Neural cell (in vitro differentiated cells): ENCODE data around the gene PHF2. TPM values are rescaled to one million over a fixed set of nuclear protein-coding genes. Genes with fewer than 3 reads are reported as not detected.

Experiments
- H2AFZ ChIP-seq: fragments of 200-600, 300-800 bp; sonication (generic), shearing (Covaris generic); 2 replicates; pipeline ENCODE4 v1.6.0; 2014; ENCODE audit warnings: low read depth, mild to moderate bottlenecking, antibody characterized with exemption, low read length, moderate library complexity
- H3F3A ChIP-seq: fragments of 200-600 bp; shearing (Covaris generic); 2 replicates; pipeline ENCODE4 v1.6.1; 2016; ENCODE audit warnings: mild to moderate bottlenecking, moderate library complexity, mixed read lengths, antibody characterized with exemption, low read length; ENCODE audit not compliant: insufficient read depth, poor library complexity, severe bottlenecking
- H3K27ac ChIP-seq: fragments of 200-600, 300-800 bp; sonication (generic), shearing (Covaris generic); 2 replicates; pipeline ENCODE4 v1.5.1; 2014; ENCODE audit warnings: mild to moderate bottlenecking, low read length, moderate library complexity
- H3K27me3 ChIP-seq: fragments of 300-800, 200-600 bp; sonication (generic), shearing (Covaris generic); 2 replicates; pipeline ENCODE4 v1.6.0; 2014; ENCODE audit warnings: mild to moderate bottlenecking, low read depth, low read length, moderate library complexity; ENCODE audit not compliant: insufficient read depth
- H3K36me3 ChIP-seq: fragments of 300-800, 200-600 bp; sonication (generic), shearing (Covaris generic); 2 replicates; pipeline ENCODE4 v1.5.1; 2014; ENCODE audit warnings: mild to moderate bottlenecking, antibody characterized with exemption, low read length, moderate library complexity; ENCODE audit not compliant: insufficient read depth
- H3K4me2 ChIP-seq: fragments of 300-800, 200-600 bp; sonication (generic), shearing (Covaris generic); 2 replicates; pipeline ENCODE4 v1.6.0; 2014; ENCODE audit warnings: mild to moderate bottlenecking, low read length
- H3K4me3 ChIP-seq: fragments of 300-800, 200-600 bp; sonication (generic), shearing (Covaris generic); 2 replicates; pipeline ENCODE4 v1.5.1; 2014; ENCODE audit warnings: mild to moderate bottlenecking, low read length, moderate library complexity
- H3K79me2 ChIP-seq: fragments of 200-600 bp; shearing (Covaris generic); replicated peaks from 2 replicates; pipeline ENCODE4 v1.6.0; 2014; ENCODE audit warnings: mild to moderate bottlenecking, low read length, moderate library complexity; ENCODE audit not compliant: insufficient read depth
- H3K9ac ChIP-seq: fragments of 300-800, 200-600 bp; sonication (generic), shearing (Covaris generic); 2 replicates; pipeline ENCODE4 v1.6.1; 2016; ENCODE audit warnings: mild to moderate bottlenecking, low read length, mixed read lengths
- H3K9me2 ChIP-seq: fragments of 200-600 bp; shearing (Covaris generic); 2 replicates; pipeline ENCODE4 v1.6.1; 2016; ENCODE audit warnings: mild to moderate bottlenecking, low read length, mixed read lengths; ENCODE audit not compliant: insufficient read depth
- H3K9me3 ChIP-seq: fragments of 200-600, 300-800 bp; sonication (generic), shearing (Covaris generic); 2 replicates; pipeline ENCODE4 v1.6.1; 2016; ENCODE audit warnings: mild to moderate bottlenecking, mixed run types, low read length, moderate library complexity, mixed read lengths
- H4K20me1 ChIP-seq: fragments of 200-600 bp; shearing (Covaris generic); 2 replicates; pipeline ENCODE4 v1.6.1; 2016; ENCODE audit warnings: mild to moderate bottlenecking, mixed run types; ENCODE audit not compliant: insufficient read depth
- CTCF ChIP-seq: fragments of 450-650 bp; IDR thresholded peaks from 2 replicates; pipeline ENCODE4 v1.5.1; 2014; ENCODE audit warnings: antibody characterized with exemption, mild to moderate bottlenecking, moderate library complexity; ENCODE audit not compliant: poor library complexity, severe bottlenecking
- EP300 ChIP-seq: fragments of 450-650 bp; conservative IDR thresholded peaks from 2 replicates; pipeline ENCODE4 v1.6.1; 2014; ENCODE audit warnings: antibody characterized with exemption, mild to moderate bottlenecking, moderate library complexity; ENCODE audit not compliant: poor library complexity, severe bottlenecking
- EZH2 ChIP-seq: fragments of 200-600, 300-800 bp; shearing (Covaris generic), sonication (generic); IDR thresholded peaks from 2 replicates; pipeline ENCODE4 v1.6.1; 2014; ENCODE audit warnings: antibody characterized with exemption, low read length, borderline replicate concordance, mild to moderate bottlenecking; ENCODE audit not compliant: insufficient read depth, poor library complexity, severe bottlenecking
- MXI1 ChIP-seq: fragments of 450-650 bp; conservative IDR thresholded peaks from 2 replicates; pipeline ENCODE4 v1.6.1; 2014; ENCODE audit warnings: antibody characterized with exemption, mild to moderate bottlenecking; ENCODE audit not compliant: poor library complexity, severe bottlenecking
- POLR2AphosphoS5 ChIP-seq: IDR thresholded peaks from 2 replicates; pipeline ENCODE4 v1.6.1; 2012
- RAD21 ChIP-seq: fragments of 450-650 bp; conservative IDR thresholded peaks from 2 replicates; pipeline ENCODE4 v1.6.1; 2014; ENCODE audit warnings: antibody characterized with exemption, mild to moderate bottlenecking, moderate library complexity
- REST ChIP-seq: IDR thresholded peaks from 2 replicates; pipeline ENCODE4 v1.6.1; 2012; ENCODE audit warnings: borderline replicate concordance
- SMC3 ChIP-seq: fragments of 450-650 bp; conservative IDR thresholded peaks from 2 replicates; pipeline ENCODE4 v1.6.1; 2014; ENCODE audit warnings: antibody characterized with exemption, mild to moderate bottlenecking, moderate library complexity; ENCODE audit not compliant: poor library complexity
- TAF1 ChIP-seq: IDR thresholded peaks from 2 replicates; pipeline ENCODE4 v1.6.1; 2012; ENCODE audit warnings: low read depth
- polyA plus RNA-seq: library from polyadenylated mRNA; depleted of rRNA; stranded (reverse); fragments of >200 nt; gene quantifications from 2 replicates; pipeline ENCODE4 v1.2.3, GENCODE V29; 2014

The PHF2 gene
- polyA plus RNA-seq, 1 donor from 2014 or later: 42.4 TPM

GRCh38 chr9:93708987-93709302, 132.6 kb downstream of the PHF2 start:
- Histone ChIP-seq H3K36me3 (no peaks in the 10 kb centered on the region), H3K79me2 (no peaks in the 10 kb centered on the region), H3K9me2 (no peaks in the 10 kb centered on the region), H2AFZ (no peak overlapping the region), H3K9ac (no peak overlapping the region), H4K20me1 (no peaks in the 10 kb centered on the region), H3K27ac (no peak overlapping the region), H3K9me3 (no peaks in the 10 kb centered on the region), H3K27me3 (no peaks in the 10 kb centered on the region), H3K4me2 (no peak overlapping the region), H3K4me3 (no peak overlapping the region), H3F3A (no peaks in the 10 kb centered on the region)
- no peak for TF ChIP-seq EZH2
- no peak for TF ChIP-seq MXI1
- no peak for TF ChIP-seq SMC3
- TF ChIP-seq REST: no peak

- no peaks in the 10 kb centered on the region for H3K27me3 ChIP-seq
- no peaks in the 10 kb centered on the region for H4K20me1 ChIP-seq
- H3K9me3 ChIP-seq: no peaks in the 10 kb centered on the region
- H3K36me3 ChIP-seq: no peaks in the 10 kb centered on the region
- H3K4me3 ChIP-seq: no peak overlapping the region
- no peak for TF ChIP-seq EZH2
- no peak for TF ChIP-seq POLR2AphosphoS5
- TF ChIP-seq CTCF: no peak
- no peak for TF ChIP-seq RAD21
- no peak for TF ChIP-seq MXI1
- no peak for TF ChIP-seq TAF1
- TF ChIP-seq REST: no peak
- TF ChIP-seq EP300: no peak
- TF ChIP-seq SMC3: no peak
- H3K9ac ChIP-seq: no peak overlapping the region
- H2AFZ ChIP-seq: no peak overlapping the region
- no peaks in the 10 kb centered on the region for H3K9me2 ChIP-seq
- H3K27ac ChIP-seq: no peak overlapping the region
- H3F3A ChIP-seq: no peaks in the 10 kb centered on the region
- H3K79me2 ChIP-seq: no peaks in the 10 kb centered on the region
- H3K4me2 ChIP-seq: no peak overlapping the region
Observed at GRCh38 chr9:93709600-93710369, 133.4 kb downstream of the PHF2 start.
